K562 (cell line): ENCODE data around the gene NUP62. TPM values are rescaled to one million over a fixed set of nuclear protein-coding genes. Genes with fewer than 3 reads are reported as not detected.
A peak's percentile ranks its signal among the peaks of the same experiment; 100 is the strongest.

Experiments used
- ARID1B ChIP-seq: fragments of 450-650 bp; IDR thresholded peaks from 2 replicates; pipeline ENCODE4 v1.6.1; 2016; ENCODE audit warnings: antibody characterized with exemption, mild to moderate bottlenecking, inconsistent platforms
- NEUROD1 ChIP-seq: fragments of 150-350 bp; IDR thresholded peaks from 2 replicates; pipeline ENCODE4 v1.6.1; 2014; ENCODE audit warnings: borderline replicate concordance, low read length, low read depth; ENCODE audit not compliant: partially characterized antibody
- NR4A1 ChIP-seq, 2 experiments: fragments of 250-450 bp in 1 of 2; fragments of 450-650 bp in 1 of 2; sonication (Bioruptor Pico) in 1 of 2; IDR thresholded peaks; 2 replicates each; pipeline versions ENCODE4 v1.4.0 to v1.6.1; 2016 to 2020; ENCODE audit warnings: mild to moderate bottlenecking in 2 of 2, missing compliant biosample characterization in 1 of 2, missing genetic modification characterization in 1 of 2, moderate library complexity in 1 of 2
- SMAD4 ChIP-seq: fragments of 250-450 bp; sonication (Bioruptor Pico); conservative IDR thresholded peaks from 2 replicates; pipeline ENCODE4 v1.8.0; 2021; ENCODE audit warnings: inconsistent platforms, mild to moderate bottlenecking, moderate library complexity
- SRF ChIP-seq, 2 experiments: fragments of 250-450, 450-650 bp in 1 of 2; sonication (Bioruptor Pico) in 1 of 2; sonication (generic) in 1 of 2; formaldehyde crosslinking; IDR thresholded peaks; 2 replicates each; pipeline versions ENCODE4 v1.5.0 to v1.5.1; 2020 to 2022; ENCODE audit warnings: mild to moderate bottlenecking in 1 of 2, missing genetic modification reagents in 1 of 2
- ZNF165 ChIP-seq: fragments of 250-450 bp; sonication (Bioruptor Pico); IDR thresholded peaks from 2 replicates; pipeline ENCODE4 v1.4.0; 2020; ENCODE audit warnings: borderline replicate concordance
- ZNF76 ChIP-seq: fragments of 250-450 bp; sonication (Bioruptor Pico); IDR thresholded peaks from 2 replicates; pipeline ENCODE4 v1.4.0; 2020; ENCODE audit warnings: mild to moderate bottlenecking, moderate library complexity, borderline replicate concordance
- polyA plus RNA-seq, 8 experiments: library from polyadenylated mRNA; depleted of rRNA in 4 of 8; stranded (reverse) in 5 of 8; unstranded in 3 of 8; fragments of >200 nt; fragmentation: Nextera tagmentation in 2 of 8; fragmentation: Illumina TruSeq in 1 of 8; extraction: Ambion mirVana in 2 of 8; extraction: Trizol in 1 of 8; gene quantifications; 2 replicates each; pipeline versions ENCODE4 v1.2.1 to v1.2.3, GENCODE V29; 2011 to 2014; ENCODE audit warnings: inconsistent platforms in 1 of 8, missing spikeins in 1 of 8
- total RNA-seq, 7 experiments: library from RNA; depleted of rRNA in 6 of 7; stranded (reverse); fragments of >200 nt in 6 of 7; fragmentation: Illumina TruSeq in 2 of 7; extraction: Trizol in 2 of 7; gene quantifications; 2 replicates each; pipeline versions ENCODE4 v1.2.1 to v1.2.3, GENCODE V29; 2011 to 2021; ENCODE audit warnings: low replicate concordance in 1 of 7
- TF ChIP-seq, protein P1 (sequence below): fragments of 250-450 bp; sonication (Bioruptor Pico); IDR thresholded peaks from 2 replicates; pipeline ENCODE4 v1.4.0; 2020; ENCODE audit warnings: mild to moderate bottlenecking, moderate library complexity
- TF ChIP-seq, protein P2 (sequence below): fragments of 250-450 bp; sonication (Bioruptor Pico); IDR thresholded peaks from 2 replicates; pipeline ENCODE4 v1.4.0; 2020

NUP62 gene
- total and polyA plus RNA-seq, 9 of the 15 experiments (the other 6 are each of a cell fraction or from before 2014, with no cell fraction given) = 16.9 to 109 (median 66.0) TPM

DNA sequence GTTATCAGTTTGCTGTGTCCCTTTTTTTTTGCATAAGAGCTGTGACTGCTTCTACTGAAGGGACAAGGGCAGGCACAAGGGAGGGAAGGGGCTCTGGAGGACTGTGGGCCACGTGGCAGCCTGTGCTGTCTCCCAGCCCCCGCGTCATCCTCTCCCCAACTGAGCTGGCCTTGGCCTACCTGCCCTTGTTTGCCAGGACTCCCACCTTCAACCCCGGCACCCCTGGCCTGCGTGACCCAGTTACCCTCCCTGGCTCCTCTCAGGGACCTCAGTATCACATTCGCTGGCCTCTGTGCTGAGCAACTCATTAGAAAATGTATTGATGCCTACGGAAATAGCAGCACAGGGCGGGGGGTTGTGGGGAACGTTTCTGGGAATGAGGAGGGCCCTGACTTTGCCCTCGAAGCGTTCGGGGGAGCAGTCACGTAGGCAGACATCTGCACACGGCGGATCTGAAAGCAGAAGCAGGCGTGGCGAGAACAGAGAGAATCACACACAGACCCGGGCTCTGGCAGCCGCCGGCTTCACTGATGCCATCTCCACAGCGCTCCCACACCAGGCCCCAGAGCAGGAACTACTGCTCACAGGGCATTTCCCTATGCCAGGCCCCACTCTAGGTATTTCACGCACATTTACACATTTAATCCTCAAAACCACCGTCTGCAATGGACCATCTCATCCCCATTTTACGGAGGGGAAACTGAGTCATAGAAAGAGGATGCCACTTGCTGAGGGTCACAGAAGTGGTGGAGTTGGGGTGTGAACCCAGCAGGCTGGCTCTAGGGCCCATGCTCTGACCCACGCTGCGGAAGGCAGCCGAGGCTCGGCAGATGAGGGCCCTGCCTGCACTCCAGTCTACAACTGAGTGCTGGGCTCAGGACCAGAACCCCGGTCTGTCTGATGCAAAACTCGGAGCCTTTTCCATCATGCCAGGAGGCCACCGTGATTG, 6.0 kb downstream of the NUP62 start (continued):
- TF ChIP-seq NR4A1 (CRISPR knock-in tag; IDR thresholded peaks at IDR 0.05) = 0 out of 2 replicates have a peak, but pooled peaks have one; percentile 9
- no peak for TF ChIP-seq NR4A1 (tag; IDR thresholded peaks at IDR 0.05)
- peak; percentile 69; the same call in 1 of the 2 replicates for TF ChIP-seq ZNF165 (CRISPR knock-in tag)
- TF ChIP-seq ZNF76 (CRISPR knock-in tag) = 0 out of 2 replicates have a peak, but pooled peaks have one; percentile 7
- TF ChIP-seq, protein P1, sequence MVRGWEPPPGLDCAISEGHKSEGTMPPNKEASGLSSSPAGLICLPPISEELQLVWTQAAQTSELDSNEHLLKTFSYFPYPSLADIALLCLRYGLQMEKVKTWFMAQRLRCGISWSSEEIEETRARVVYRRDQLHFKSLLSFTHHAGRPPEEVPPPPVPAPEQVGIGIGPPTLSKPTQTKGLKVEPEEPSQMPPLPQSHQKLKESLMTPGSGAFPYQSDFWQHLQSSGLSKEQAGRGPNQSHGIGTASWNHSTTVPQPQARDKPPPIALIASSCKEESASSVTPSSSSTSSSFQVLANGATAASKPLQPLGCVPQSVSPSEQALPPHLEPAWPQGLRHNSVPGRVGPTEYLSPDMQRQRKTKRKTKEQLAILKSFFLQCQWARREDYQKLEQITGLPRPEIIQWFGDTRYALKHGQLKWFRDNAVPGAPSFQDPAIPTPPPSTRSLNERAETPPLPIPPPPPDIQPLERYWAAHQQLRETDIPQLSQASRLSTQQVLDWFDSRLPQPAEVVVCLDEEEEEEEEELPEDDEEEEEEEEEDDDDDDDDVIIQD (CRISPR knock-in tag) = 0 out of 2 replicates have a peak, but pooled peaks have one; percentile 53
- TF ChIP-seq SRF (CRISPR knock-in tag; IDR thresholded peaks at IDR 0.05) = 0 out of 4 replicates have a peak, but pooled peaks of 1 of the 2 experiments have one; percentile 11
- TF ChIP-seq, protein P2, sequence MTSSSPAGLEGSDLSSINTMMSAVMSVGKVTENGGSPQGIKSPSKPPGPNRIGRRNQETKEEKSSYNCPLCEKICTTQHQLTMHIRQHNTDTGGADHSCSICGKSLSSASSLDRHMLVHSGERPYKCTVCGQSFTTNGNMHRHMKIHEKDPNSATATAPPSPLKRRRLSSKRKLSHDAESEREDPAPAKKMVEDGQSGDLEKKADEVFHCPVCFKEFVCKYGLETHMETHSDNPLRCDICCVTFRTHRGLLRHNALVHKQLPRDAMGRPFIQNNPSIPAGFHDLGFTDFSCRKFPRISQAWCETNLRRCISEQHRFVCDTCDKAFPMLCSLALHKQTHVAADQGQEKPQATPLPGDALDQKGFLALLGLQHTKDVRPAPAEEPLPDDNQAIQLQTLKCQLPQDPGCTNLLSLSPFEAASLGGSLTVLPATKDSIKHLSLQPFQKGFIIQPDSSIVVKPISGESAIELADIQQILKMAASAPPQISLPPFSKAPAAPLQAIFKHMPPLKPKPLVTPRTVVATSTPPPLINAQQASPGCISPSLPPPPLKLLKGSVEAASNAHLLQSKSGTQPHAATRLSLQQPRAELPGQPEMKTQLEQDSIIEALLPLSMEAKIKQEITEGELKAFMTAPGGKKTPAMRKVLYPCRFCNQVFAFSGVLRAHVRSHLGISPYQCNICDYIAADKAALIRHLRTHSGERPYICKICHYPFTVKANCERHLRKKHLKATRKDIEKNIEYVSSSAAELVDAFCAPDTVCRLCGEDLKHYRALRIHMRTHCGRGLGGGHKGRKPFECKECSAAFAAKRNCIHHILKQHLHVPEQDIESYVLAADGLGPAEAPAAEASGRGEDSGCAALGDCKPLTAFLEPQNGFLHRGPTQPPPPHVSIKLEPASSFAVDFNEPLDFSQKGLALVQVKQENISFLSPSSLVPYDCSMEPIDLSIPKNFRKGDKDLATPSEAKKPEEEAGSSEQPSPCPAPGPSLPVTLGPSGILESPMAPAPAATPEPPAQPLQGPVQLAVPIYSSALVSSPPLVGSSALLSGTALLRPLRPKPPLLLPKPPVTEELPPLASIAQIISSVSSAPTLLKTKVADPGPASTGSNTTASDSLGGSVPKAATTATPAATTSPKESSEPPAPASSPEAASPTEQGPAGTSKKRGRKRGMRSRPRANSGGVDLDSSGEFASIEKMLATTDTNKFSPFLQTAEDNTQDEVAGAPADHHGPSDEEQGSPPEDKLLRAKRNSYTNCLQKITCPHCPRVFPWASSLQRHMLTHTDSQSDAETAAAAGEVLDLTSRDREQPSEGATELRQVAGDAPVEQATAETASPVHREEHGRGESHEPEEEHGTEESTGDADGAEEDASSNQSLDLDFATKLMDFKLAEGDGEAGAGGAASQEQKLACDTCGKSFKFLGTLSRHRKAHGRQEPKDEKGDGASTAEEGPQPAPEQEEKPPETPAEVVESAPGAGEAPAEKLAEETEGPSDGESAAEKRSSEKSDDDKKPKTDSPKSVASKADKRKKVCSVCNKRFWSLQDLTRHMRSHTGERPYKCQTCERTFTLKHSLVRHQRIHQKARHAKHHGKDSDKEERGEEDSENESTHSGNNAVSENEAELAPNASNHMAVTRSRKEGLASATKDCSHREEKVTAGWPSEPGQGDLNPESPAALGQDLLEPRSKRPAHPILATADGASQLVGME (CRISPR knock-in tag) = 0 out of 2 replicates have a peak, but pooled peaks have one; percentile 16
- TF ChIP-seq ARID1B = no peak
- TF ChIP-seq NEUROD1 = no peak
- TF ChIP-seq SMAD4 = peak; percentile 9
